ENCODE results near the gene RNU1-3.
"Not testable (repeated sequence)": the region's sequence is repeated elsewhere in the genome, so short reads cannot be mapped to it uniquely, and the experiment has no call there.

Gene RNU1-3

DNA sequence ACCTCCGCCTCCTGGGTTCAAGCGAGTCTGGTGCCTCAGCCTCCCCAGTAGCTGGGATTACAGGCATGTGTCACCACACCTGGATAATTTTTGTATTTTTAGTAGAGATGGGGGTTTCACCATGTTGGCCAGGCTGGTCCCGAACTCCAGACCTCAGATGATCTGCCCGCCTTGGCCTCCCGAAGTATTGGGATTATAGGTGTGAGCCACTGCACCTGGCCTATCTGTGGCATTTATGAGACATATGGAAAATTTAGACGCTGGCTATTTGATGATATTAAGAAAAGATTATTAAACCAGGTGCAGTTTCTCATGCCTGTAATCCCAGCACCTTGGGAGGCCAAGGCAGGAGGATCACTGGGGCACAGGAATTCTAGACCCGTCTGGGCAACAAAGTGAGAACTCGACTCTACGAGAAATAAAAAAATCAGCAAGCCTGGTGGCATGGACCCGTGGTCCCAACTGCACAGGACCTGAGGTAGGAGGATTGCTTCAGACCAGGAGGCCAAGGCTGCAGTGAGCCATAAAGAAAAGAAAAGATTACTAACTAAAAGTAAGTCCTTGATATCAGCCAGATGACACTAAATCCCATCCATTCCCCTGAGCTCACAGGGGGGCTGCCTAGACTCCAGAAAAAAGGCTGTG, 30.1 kb downstream of the RNU1-3 start:
- DNase-seq (ENCODE audit: low read depth): not testable (repeated sequence)

DNA sequence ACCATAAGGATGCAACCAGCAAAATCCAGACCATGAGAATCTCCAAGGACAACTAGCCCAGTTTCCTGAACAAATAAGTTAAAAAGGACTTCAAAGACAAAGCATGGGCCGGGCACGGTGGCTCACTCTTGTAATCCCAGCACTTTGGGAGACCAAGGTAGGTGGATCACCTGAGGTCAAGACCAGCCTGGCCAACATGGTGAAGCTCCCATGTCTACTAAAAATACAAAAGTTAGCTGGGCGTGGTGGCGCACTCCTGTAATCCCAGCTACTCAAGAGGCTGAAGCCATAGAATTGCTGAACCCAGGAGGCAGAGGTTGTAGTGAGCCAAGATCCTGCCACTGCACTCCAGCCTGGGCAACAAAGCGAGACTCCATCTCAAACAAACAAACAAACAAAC, 30.8 kb downstream of the RNU1-3 start:
- DNase-seq (ENCODE audit: low read depth): not testable (repeated sequence)

DNA sequence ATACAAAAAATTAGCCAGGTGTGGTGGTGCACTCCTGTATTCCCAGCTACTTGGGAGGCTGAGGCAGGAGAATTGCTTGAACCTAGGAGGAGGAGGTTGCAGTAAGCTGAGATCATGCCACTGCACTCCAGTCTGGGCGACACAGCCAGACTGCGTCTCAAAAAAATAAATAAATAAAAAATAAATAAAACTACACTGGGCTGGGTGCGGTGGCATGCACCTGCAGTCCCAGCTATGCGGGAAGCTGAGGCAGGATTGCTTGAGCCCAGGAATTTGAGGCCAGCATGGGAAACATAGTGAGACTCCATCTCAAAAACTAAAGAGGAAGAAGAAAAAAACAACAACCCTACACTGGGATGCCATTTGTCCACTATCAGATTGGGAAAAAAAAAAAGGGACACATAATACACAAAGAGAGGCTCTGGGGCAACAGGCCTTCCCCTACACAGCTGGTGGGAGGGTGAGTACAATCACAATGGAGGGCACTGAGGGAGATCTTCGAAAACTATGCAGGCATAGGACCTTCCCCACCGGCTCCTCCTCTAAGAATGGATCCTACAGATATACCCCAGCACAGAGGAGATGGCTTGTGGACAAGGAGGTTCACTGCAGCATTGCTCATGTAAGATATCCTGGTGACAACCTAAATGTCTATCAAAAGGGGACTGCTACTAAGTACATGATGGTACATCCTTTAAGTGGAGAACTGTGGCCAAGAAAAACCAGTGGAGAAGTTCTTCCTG, 33.0 kb downstream of the RNU1-3 start:
- DNase-seq (ENCODE audit: low read depth): not testable (repeated sequence)

DNA sequence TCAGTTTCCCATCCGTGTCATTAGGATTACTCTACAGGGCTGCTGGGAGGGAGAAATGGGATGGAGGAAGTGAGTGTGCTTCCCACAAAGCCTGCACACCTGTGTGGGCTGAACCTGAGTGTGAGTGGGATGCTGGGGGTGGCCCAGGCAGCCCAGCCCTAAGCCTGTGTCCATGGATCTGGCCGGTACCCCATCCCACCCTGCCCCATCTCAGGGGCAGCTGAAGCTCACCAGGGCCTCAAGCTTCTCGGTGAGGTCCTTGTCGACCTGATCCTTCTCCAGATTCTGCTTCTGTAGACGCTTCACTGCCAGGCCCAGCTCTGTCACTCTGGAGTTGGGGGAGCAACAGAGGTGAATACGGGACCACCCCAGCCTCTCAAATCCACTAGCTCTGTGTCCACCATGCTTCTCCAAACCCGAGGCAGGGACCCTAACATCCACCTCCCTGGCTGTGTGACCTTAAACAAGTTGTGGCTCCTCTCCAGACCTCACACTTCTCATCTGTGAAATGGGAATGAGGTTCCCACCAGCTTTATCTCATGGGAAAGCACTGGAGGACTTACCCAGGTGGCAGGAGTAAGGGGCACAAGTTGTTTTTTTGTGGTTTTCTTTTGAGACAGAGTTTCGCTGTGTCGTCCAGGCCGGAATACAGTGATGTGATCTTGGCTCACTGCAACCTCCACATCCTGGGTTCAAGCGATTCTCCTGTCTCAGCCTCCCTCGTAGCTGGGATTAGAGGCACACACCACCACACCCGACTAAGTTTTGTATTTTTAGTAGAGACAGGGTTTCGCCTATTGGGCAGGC, 34.5 kb downstream of the RNU1-3 start:
- DNase-seq (ENCODE audit: low read depth): not testable (repeated sequence)

DNA sequence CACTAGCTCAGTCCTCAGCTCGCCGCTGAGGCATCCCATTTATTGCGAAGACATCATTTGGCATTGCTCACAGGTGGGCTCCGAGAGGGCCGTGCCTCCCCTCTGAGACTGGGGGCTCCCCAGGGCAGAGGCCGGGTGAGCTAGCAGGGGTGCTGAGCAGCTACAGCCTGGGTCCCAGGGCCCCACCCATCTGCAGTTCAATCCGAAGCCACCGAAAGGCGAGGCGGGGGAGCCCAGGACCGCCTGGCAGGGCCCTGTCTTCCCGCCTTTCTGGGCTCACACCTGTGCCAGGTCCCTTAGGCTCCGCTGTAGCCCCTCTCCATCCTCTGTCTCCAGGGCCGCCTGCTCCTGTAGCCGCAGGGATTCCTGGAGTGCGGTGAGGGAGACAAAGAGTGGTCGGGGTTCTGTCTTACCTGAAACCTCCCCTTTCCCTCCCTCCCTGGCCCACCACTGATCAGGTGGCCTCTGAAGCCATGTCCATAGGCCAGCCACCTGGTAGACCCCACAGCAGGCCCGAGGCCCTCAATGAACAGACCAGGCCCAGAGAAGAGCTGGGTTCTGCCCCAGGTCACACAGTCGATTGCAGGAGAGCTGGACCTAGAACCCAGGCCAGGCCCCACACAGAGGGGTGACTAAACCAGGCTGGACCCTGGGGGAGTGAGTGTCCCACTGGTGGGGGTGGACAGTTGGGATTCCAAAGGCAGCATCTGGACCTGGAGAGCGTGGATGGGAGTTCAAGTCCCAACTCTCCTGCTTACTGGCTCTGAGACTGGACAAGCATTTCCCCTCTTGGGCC, 35.3 kb downstream of the RNU1-3 start:
- no peak for DNase-seq (ENCODE audit: low read depth)

DNA sequence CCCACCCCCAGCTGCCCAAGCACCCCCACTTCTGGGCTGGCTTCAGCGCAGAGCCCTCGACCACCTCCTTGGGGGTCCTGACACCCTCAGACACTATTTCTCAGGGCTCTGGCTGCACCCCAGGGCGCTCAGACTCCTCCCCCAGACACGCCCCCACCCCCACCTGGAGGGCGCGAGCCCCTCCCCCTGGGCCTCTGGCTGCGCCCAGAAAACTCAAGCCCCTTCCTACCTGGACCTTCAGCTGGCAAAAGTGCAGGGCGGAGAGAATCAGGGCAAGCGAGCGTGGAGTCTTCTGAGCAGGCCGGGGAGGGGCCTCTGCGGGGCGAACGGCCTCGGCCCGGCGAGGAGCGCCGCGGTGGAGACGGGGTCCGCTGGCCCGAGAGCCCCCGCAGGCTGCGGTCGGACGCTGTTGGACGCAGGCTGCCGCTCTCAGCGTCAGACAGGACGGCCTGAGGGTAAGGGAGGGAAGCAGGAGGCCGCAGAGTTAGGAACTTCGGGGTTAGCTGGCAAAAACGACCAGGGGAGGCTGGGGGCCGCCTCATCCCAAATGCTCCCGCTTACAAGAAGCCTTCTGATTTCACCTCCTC, 36.0 kb downstream of the RNU1-3 start:
- DNase-seq (ENCODE audit: low read depth): no peak

DNA sequence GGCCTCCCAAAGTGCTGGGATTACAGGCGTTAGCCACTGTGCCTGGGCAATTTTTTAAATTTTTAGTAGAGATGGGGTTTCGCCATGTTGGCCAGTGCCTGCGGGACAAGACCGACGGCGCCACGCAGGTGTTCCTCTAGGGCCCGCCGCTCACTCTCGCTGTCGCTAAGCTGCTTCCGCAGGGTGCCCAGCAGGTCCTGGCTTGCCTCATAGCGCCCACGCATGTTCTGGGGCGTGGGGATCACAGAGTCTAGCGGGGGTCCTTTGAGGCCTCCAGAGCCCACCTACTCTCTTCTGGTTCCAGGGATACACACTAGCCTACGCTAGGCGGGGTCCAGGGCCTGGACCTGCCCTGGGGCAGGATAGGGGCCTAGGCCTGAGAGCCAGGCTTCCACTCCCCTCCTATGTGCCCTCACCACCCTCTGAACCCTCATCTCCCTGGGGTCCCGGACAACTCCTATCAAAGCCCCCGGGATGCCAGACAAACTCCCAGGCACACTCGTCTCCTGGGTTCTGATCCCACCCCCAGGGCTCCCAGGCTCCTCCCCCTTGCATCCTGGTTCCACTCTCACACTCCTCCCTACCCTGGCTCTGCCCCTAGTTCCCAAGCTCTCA, 36.7 kb downstream of the RNU1-3 start:
- DNase-seq (ENCODE audit: low read depth): not testable (repeated sequence)

DNA sequence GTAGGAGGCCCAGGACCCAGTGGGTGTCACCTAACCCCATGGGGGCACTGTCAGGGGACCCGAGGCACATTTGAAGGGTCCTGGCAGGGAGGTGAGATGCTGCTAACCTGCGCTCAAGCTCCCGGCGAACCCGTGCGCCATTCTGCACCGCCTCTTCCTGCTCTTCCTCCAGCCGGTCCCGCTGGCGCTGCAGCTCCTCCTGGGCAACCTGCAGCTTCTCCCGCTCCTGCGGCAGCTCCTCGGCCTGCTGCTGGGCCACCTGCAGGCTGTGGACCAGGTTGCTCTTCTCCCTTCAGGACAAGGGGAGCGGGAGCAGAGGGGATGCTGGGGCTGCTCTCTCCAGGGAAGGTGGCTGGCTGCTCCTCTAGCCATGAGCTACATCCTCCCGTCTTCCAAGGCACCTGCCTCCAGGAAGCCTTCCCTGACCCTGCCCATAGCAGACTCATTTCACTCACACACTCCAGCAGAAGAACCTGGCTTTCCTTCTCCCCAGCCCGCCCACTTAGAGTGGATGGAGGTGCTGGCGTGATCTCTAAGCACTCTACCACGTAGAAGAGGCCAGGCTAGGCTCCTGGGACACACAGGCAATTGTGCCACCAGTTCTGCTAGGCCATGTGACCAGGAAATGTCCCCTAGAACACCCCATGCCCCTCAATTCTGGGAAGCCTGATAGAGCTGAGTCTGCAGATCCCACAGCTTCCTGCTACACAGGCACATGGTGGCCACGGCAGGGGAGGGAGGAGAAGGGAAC, 38.2 kb downstream of the RNU1-3 start:
- DNase-seq (ENCODE audit: low read depth): no peak

DNA sequence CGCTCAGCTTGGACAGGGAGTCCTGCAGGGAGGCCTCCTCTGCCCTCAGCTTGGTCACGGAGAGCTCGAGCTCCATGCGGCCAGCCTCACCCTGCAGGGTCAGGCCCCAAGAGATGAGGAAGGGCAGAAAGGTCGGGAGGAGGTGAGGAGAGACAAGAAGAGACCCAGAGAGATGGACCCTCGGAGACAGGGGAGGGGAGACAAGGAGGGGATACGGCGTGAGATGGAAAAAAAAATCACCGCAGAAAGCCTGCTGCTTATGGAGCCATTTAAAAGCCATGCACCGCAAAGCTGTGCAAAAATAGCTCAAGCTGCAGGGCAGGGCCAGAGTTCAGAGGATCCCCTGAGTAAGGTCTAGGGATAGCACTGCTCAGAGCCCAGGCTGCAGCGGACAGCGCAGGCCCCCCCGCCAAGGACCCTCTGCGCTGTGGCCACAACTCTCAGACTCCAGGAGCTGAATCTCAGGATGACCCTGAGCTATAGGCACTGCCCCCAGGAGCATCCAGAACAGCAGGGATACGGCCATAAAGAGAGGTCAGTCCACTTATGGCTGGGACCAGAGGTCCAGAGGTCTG, 40.3 kb downstream of the RNU1-3 start:
- not testable (repeated sequence) for DNase-seq (ENCODE audit: low read depth)

DNA sequence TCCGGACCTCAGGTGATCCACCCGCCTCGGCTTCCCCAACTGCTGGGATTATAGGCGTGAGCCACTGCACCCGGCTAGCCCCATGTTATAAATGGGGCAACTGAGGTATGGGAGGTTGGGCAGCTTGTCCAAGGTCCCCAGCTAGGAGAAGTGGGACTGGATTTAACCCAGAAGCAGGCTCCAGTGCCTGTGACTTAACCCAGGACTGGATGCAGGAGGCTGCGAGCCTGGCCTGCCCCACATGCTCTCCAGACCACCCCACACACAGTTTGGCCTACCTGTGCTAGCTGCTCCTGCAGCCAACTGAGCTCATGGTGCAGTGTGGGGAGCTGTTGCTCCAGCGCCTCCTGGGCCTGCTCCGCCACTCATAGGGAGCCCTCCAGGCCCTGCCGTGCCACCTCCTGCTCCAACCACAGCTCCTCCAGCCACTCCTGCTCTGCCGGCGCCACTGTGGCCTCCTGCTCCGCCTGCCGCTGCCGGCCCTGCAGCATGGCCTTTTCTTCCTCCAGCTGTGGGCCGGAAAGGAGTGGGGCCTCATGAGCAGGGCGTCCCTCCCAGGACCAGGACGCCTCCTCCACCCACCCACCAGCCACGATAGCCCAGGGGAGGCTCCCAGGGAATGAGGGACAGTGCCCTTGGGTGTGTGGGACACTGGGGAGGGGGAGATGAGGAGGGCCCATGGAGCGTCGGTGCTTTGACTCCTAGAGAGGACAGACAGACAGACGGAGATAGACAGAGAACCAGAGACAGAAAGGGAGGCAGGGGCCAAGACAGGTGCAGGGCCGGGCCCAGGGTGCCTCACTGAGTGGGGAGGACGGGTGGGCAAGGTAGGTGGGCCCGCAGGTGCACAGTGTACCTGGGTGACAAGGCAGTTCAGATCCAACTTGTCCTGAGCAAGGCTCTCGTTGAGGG, 41.0 kb downstream of the RNU1-3 start:
- DNase-seq (ENCODE audit: low read depth): no peak

DNA sequence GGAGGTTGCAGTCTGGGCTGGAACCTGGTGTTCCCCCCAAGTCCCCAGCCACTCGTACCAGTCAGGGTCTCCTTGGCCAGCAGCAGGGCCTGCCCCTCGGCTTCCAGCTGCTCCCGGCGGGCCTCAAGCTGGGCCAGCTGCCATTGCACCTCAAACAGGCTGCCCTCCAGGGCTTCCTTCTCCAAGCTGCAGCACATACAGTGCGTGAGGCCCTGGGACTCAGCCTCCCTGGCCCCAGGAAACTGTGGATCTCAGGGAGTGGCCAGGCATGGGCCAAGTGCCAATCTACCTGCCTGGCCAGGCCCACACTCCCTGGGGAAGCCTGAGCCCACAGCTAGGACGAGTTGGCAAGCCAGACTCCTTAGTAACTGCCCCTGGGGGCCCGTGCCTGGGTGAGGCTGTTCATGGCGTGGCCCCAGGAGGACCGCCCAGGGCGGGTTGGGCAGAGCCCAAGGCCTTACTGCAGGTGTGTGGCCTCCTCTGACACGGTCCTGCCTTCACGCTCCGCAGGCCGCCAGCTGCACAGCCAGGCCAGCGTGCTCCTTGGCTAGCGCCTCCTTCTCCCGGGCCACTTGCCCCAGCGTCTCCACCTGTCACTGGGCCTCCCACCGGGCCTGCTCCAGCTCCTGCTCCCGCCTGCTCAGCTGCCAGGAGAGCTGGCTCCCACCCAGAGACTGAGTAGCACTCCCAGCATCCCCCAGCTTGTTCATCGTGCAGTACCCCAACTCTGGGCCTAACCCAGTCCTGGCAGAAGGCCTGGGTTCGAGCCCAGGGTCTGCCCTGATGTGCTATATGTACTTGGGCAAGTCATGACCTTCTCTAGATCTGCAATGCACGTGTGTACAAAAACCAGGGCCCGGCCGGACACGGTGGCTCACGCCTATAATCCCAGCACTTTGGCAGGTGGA, 42.7 kb downstream of the RNU1-3 start:
- DNase-seq (ENCODE audit: low read depth): not testable (repeated sequence)

DNA sequence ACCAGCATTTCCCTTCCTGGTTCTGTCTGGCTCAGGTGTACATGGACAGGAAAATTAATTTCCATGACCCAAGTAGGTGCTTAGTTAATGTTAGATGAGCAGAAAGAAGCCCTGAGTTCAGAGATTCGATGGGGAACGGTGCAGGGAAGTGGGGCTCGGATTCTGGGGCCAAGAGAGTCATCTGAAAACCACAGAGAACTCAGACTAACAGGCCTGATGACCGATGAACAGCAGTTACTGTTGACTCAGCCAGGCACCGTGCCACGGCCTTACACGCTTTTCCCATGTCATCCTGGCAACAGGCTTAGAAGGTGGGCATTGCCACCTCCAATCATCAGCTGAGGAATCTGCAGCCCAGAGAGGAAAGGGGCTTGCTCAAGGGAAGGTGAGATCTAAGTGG, 43.4 kb downstream of the RNU1-3 start:
- DNase-seq (ENCODE audit: low read depth): not testable (repeated sequence)

DNA sequence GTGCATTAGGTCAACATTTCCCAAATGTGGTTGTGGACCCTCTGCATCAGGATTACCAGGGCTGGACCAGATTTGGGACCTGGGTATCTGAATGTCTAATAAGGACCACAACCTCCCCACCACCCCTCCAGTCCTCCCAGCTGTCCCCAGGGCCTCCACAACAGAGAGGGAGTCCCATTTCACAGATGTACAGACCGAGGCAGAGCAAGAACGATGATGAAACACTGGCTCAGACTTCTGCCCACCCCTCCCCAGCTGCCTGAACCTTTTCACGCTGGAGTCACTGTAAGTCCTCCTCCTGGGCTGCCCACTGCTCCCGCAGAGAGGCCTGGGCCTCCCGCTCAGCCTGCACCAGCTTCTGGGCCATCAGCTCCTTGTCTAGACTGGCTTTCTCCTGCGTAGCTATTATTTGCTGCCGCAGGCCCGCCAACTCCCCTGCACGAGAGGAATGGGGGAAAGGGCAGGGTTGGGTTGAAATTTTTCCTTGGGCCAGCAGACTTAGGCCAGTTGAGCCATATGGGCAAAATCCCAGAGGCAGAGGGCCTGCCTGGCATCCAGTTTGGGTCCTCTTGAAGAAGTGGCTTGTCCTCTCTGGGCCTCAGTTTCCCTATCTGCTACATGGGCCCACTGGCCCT, 45.0 kb downstream of the RNU1-3 start:
- DNase-seq (ENCODE audit: low read depth): not testable (repeated sequence)

DNA sequence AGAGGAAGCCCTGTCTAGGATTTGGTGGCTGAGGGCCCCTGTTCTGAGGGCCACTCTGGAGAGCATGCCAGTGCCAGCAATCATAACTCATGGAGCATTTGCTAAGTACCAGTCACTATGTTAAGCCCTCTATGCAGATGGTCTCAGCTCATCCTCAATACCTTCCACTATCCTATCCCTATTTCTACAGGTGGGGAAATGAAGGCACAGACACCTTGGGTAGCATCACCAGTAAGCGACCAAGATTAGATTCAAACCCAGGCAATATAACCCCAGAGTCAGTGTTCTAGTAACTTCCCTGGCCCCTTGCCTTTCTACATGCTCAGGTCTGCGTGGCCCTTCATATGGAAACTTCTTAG, 45.5 kb downstream of the RNU1-3 start:
- no peak for DNase-seq (ENCODE audit: low read depth)

DNA sequence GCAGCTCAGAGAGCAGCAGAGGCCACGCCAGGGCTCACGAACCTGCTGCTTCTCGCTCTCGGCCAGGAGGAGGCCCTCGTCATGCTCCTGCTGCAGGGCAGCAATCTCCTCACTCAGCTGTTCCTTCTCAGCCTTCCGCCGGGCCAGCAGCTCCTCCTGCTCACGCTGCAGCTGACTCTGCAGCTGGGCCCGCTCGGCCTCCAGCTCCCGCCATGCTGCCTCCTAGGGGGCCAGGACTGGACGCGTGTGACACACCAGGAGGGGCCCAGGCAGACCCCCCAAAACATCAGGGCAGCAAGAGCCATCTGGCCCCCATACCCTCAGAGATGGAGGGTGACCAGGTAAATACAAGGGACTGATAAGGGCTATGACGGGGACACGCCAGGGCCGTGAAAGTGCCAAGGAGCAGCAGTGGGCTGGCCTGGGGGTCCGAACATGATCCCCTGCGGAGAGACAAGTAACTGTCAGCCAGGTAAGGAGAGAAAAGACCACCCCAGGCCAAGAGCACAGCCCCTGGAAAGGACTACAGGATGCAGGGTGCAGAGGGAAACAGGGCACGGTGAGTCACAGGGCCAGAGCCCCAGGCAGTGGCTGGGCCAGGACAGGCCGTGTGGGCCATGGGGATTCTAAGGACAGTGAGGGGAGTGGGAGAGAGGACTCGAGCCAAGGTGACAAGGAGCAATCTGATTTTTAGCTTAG, 46.8 kb downstream of the RNU1-3 start:
- DNase-seq (ENCODE audit: low read depth): not testable (repeated sequence)

DNA sequence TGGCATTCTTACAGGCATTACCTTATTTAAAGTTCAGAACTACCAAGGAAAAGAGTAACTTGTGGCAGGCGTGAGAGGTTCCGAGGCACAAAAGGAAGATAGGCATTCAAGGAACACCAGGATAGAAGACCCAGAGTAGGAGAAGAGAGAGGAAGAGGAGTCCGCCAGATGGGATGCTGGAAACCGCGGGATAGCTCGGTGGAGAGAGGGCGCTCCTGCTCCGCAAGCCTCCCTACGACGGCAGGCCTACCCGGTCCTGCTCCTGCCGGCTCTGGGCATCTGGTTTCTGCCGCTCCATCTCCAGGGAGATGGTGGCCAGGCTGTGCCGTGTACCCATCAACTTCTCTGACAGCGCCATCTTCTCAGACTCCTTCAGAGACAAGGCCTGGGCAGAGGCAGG, 48.0 kb downstream of the RNU1-3 start:
- DNase-seq (ENCODE audit: low read depth): no peak

All from stimulated activated CD8-positive, alpha-beta memory T cell treated with anti-CD3 and anti-CD28 coated beads, Interleukin-15, amount 100 ng/mL, for 1 hour (primary cell).